H9 (cell line): Measurements from ENCODE around the gene ABCC2. TPM values are rescaled to one million over a fixed set of nuclear protein-coding genes. Genes with fewer than 3 reads are reported as not detected.

Experiments
- DNase-seq: peaks from one replicate; pipeline ENCODE4 v3.0.0-alpha.2; 2017
- H2AFZ ChIP-seq: one replicate; pipeline ENCODE4 v1.6.1; 2013; ENCODE audit warnings: mild to moderate bottlenecking, low read length, control low read depth, moderate library complexity
- H2AK5ac ChIP-seq: 2 replicates; pipeline ENCODE4 v1.6.1; 2013; ENCODE audit warnings: low read length, control low read depth, mixed read lengths; ENCODE audit not compliant: insufficient read length
- H2BK120ac ChIP-seq: one replicate; pipeline ENCODE4 v1.6.1; 2013; ENCODE audit warnings: low read depth, mild to moderate bottlenecking, low read length, control low read depth, inconsistent platforms; ENCODE audit not compliant: poor library complexity, severe bottlenecking
- H2BK12ac ChIP-seq: 2 replicates; pipeline ENCODE4 v1.6.1; 2013; ENCODE audit warnings: low read length, control low read depth, mixed read lengths, low read depth; ENCODE audit not compliant: insufficient read length
- H2BK15ac ChIP-seq: 2 replicates; pipeline ENCODE4 v1.6.1; 2013; ENCODE audit warnings: low read depth, low read length, control low read depth
- H2BK20ac ChIP-seq: one replicate; pipeline ENCODE4 v1.6.1; 2013; ENCODE audit warnings: low read depth, mild to moderate bottlenecking, low read length, control low read depth, inconsistent platforms; ENCODE audit not compliant: poor library complexity, severe bottlenecking
- H2BK5ac ChIP-seq: 2 replicates; pipeline ENCODE4 v1.6.1; 2013; ENCODE audit warnings: low read length, control low read depth, mixed read lengths; ENCODE audit not compliant: insufficient read length
- H3K14ac ChIP-seq: 2 replicates; pipeline ENCODE4 v1.6.1; 2013; ENCODE audit warnings: low read length, control low read depth; ENCODE audit not compliant: insufficient read depth
- H3K18ac ChIP-seq: 2 replicates; pipeline ENCODE4 v1.6.1; 2013; ENCODE audit warnings: low read depth, mild to moderate bottlenecking, mixed read lengths, low read length, control low read depth; ENCODE audit not compliant: insufficient read length
- H3K23ac ChIP-seq: 2 replicates; pipeline ENCODE4 v1.6.1; 2013; ENCODE audit warnings: low read length, control low read depth, mixed read lengths, low read depth; ENCODE audit not compliant: insufficient read length
- H3K23me2 ChIP-seq: 2 replicates; pipeline ENCODE4 v1.6.1; 2013; ENCODE audit warnings: low read depth, mild to moderate bottlenecking, mixed read lengths, low read length, control low read depth; ENCODE audit not compliant: insufficient read length, poor library complexity, severe bottlenecking
- H3K27ac ChIP-seq: 2 replicates; pipeline ENCODE4 v1.5.1; 2013; ENCODE audit warnings: low read length, control low read depth, mixed read lengths, low read depth; ENCODE audit not compliant: insufficient read length
- H3K27me3 ChIP-seq: 2 replicates; pipeline ENCODE4 v1.6.1; 2013; ENCODE audit warnings: low read length, control low read depth, inconsistent platforms; ENCODE audit not compliant: insufficient read depth
- H3K4ac ChIP-seq: 2 replicates; pipeline ENCODE4 v1.6.1; 2013; ENCODE audit warnings: low read depth, mild to moderate bottlenecking, control low read depth, inconsistent platforms, low read length, moderate library complexity
- H3K4me1 ChIP-seq: 2 replicates; pipeline ENCODE4 v1.6.1; 2013; ENCODE audit warnings: low read length, control low read depth, inconsistent platforms; ENCODE audit not compliant: insufficient read depth
- H3K4me2 ChIP-seq: 2 replicates; pipeline ENCODE4 v1.6.1; 2013; ENCODE audit warnings: low read length, control low read depth, mixed read lengths; ENCODE audit not compliant: insufficient read length, insufficient read depth
- H3K56ac ChIP-seq: 2 replicates; pipeline ENCODE4 v1.6.1; 2013; ENCODE audit warnings: low read depth, mild to moderate bottlenecking, mixed read lengths, low read length, control low read depth; ENCODE audit not compliant: insufficient read length
- H3K79me1 ChIP-seq: 2 replicates; pipeline ENCODE4 v1.6.1; 2013; ENCODE audit warnings: low read depth, mild to moderate bottlenecking, moderate library complexity, low read length, control low read depth, inconsistent platforms; ENCODE audit not compliant: insufficient read depth, poor library complexity, severe bottlenecking
- H3K79me2 ChIP-seq: 2 replicates; pipeline ENCODE4 v1.6.1; 2013; ENCODE audit warnings: low read length, control low read depth, inconsistent platforms; ENCODE audit not compliant: insufficient read depth
- H3K9ac ChIP-seq: 2 replicates; pipeline ENCODE4 v1.6.1; 2013; ENCODE audit warnings: low read length, control low read depth, mixed read lengths; ENCODE audit not compliant: insufficient read length; ENCODE audit errors: extremely low read depth
- H3K9me3 ChIP-seq: one replicate; pipeline ENCODE4 v1.6.1; 2013; ENCODE audit warnings: low read depth, low read length, inconsistent platforms; ENCODE audit not compliant: control insufficient read depth
- H3T11ph ChIP-seq: one replicate; pipeline ENCODE4 v1.6.1; 2013; ENCODE audit warnings: mild to moderate bottlenecking, low read length, control low read depth, inconsistent platforms
- H4K20me1 ChIP-seq: one replicate; pipeline ENCODE4 v1.6.1; 2013; ENCODE audit not compliant: control insufficient read depth, insufficient read length, insufficient read depth
- H4K5ac ChIP-seq: 2 replicates; pipeline ENCODE4 v1.6.1; 2013; ENCODE audit warnings: low read depth, mild to moderate bottlenecking, mixed read lengths, low read length, control low read depth; ENCODE audit not compliant: insufficient read length
- H4K8ac ChIP-seq: replicated peaks from 2 replicates; pipeline ENCODE4 v1.6.1; 2013; ENCODE audit warnings: low read length, control low read depth, mixed read lengths, low read depth; ENCODE audit not compliant: insufficient read length
- H4K91ac ChIP-seq: 2 replicates; pipeline ENCODE4 v1.6.1; 2013; ENCODE audit warnings: low read depth, mild to moderate bottlenecking, moderate library complexity, mixed read lengths, low read length, control low read depth; ENCODE audit not compliant: insufficient read length
- H3K27ac Mint-ChIP-seq, 3 experiments: 2 replicates in 2 of 3; 3 replicates in 1 of 3; pipeline ENCODE4 v1.8.0; 2020 to 2021; ENCODE audit warnings: mixed read lengths in 3 of 3, mild to moderate bottlenecking in 1 of 3, moderate library complexity in 1 of 3
- H3K27me3 Mint-ChIP-seq: 2 replicates; pipeline ENCODE4 v1.8.0; 2021; ENCODE audit warnings: low read depth, mild to moderate bottlenecking, moderate library complexity, mixed read lengths
- H3K36me3 Mint-ChIP-seq, 3 experiments: 2 replicates in 2 of 3; 3 replicates in 1 of 3; pipeline ENCODE4 v1.8.0; 2020 to 2021; ENCODE audit warnings: low read depth in 3 of 3, mixed read lengths in 3 of 3; ENCODE audit not compliant: insufficient read depth in 1 of 3
- H3K4me1 Mint-ChIP-seq, 2 experiments: 2 replicates each; pipeline ENCODE4 v1.8.0; 2020; ENCODE audit warnings: mixed read lengths in 2 of 2
- H3K4me3 Mint-ChIP-seq, 2 experiments: 2 replicates in 1 of 2; 3 replicates in 1 of 2; pipeline ENCODE4 v1.8.0; 2020 to 2021; ENCODE audit warnings: mild to moderate bottlenecking in 2 of 2, mixed read lengths in 2 of 2, moderate library complexity in 1 of 2
- H3K9me3 Mint-ChIP-seq, 2 experiments: 2 replicates in 1 of 2; 3 replicates in 1 of 2; pipeline ENCODE4 v1.8.0; 2020; ENCODE audit warnings: mild to moderate bottlenecking in 2 of 2, mixed read lengths in 2 of 2, moderate library complexity in 1 of 2
- WGBS: extraction: QIAGEN DNeasy Blood & Tissue Kit; methylation state at CpG from one replicate; pipeline ENCODE4 v1.1.7; 2013; ENCODE audit warnings: missing lambda C conversion rate, low lambda C conversion rate, mixed read lengths; ENCODE audit not compliant: insufficient read length; ENCODE audit errors: extremely low coverage; 5-methylcytosine and 5-hydroxymethylcytosine counted together
- total RNA-seq: library from RNA; stranded (reverse); gene quantifications from 2 replicates; pipeline ENCODE4 v1.2.1, GENCODE V29; 2021
- TF ChIP-seq, protein P1 (sequence below): fragments of 200-600 bp; sonication (generic); conservative IDR thresholded peaks from 3 replicates; pipeline ENCODE4 v1.8.0; 2021; ENCODE audit warnings: antibody characterized with exemption, mild to moderate bottlenecking

Gene ABCC2
- total RNA-seq, 1 experiment from 2014 or later: 0.68 TPM

DNA sequence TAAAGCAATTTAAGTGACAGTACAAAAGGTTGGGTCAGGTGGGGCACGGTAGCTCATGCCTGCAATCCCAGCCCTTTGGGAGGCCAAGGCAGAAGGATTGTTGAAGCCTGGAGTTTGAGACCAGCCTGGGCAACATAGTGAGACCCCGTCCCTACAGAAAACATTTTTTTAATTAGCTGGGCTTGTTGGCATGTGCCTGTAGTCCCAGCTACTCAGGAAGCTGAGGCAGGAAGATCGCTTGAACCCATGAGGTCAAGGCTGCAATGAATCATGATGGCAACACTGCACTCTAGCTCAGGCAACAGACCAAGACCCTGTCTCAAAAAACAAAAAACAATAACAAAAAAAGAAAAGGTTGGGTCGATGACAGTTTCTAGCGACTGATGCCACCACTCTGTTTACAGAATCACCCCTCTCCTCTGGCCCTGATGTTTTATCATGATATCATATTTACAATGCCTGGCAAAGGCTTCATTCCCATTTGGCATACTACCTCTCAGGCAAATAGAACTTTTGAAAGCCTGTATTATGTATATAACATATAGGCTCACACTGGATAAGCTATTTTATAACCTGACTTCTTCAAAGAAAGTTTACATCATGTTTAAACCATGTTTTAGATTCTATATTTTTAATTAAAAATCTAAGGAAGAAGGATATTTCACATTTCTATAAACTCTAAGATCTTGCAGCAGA lies 558 bp upstream of the ABCC2 start:
- Histone ChIP-seq H4K5ac (no peak overlapping the region), H3K4me2 (no peak overlapping the region), H2AFZ (no peak overlapping the region), H3K18ac (no peak overlapping the region), H2BK120ac (no peak overlapping the region), H4K8ac (no peak overlapping the region), H4K91ac (no peak overlapping the region), H3K23ac (no peak overlapping the region), H3K4me1 (peaks cover 9% of the 10 kb centered on the region), H4K20me1 (no peaks in the 10 kb centered on the region), H3K23me2 (no peaks in the 10 kb centered on the region), H3K9me3 (no peaks in the 10 kb centered on the region), H2BK15ac (no peak overlapping the region), H2BK20ac (no peak overlapping the region), H2BK5ac (no peak overlapping the region), H3K27ac (no peak overlapping the region), H3K79me1 (no peaks in the 10 kb centered on the region), H3K14ac (no peak overlapping the region), H3K56ac (no peak overlapping the region), H3T11ph (no peak overlapping the region), H2BK12ac (no peak overlapping the region), H3K9ac (no peak overlapping the region), H3K4ac (no peak overlapping the region), H3K27me3 (no peaks in the 10 kb centered on the region), H2AK5ac (no peak overlapping the region), H3K79me2 (no peaks in the 10 kb centered on the region)
- Mint-ChIP-seq H3K27ac (no peak overlapping the region), H3K27me3 (0 out of 2 replicates have a peak, but pooled peaks cover 1% of the 10 kb centered on the region), H3K4me1 (peaks cover 32 to 34% of the 10 kb centered on the region in 2 experiments), H3K36me3 (no peaks in the 10 kb centered on the region), H3K9me3 (peaks cover 0 to 3% of the 10 kb centered on the region in 2 experiments; a peak in 2 of 5 replicates), H3K4me3 (no peak overlapping the region)
- TF ChIP-seq, protein P1, sequence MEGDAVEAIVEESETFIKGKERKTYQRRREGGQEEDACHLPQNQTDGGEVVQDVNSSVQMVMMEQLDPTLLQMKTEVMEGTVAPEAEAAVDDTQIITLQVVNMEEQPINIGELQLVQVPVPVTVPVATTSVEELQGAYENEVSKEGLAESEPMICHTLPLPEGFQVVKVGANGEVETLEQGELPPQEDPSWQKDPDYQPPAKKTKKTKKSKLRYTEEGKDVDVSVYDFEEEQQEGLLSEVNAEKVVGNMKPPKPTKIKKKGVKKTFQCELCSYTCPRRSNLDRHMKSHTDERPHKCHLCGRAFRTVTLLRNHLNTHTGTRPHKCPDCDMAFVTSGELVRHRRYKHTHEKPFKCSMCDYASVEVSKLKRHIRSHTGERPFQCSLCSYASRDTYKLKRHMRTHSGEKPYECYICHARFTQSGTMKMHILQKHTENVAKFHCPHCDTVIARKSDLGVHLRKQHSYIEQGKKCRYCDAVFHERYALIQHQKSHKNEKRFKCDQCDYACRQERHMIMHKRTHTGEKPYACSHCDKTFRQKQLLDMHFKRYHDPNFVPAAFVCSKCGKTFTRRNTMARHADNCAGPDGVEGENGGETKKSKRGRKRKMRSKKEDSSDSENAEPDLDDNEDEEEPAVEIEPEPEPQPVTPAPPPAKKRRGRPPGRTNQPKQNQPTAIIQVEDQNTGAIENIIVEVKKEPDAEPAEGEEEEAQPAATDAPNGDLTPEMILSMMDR: no peak
- no peak for DNase-seq
- no CpG with 5 or more reads among the region's 5 CpGs for WGBS
